Measurements from ENCODE around the gene DDX1. TPM values are rescaled to one million over a fixed set of nuclear protein-coding genes. Genes with fewer than 3 reads are reported as not detected.

Gene DDX1
- total and polyA plus RNA-seq, 10 of the 15 experiments (the other 5 are each of a cell fraction or from before 2014, with no cell fraction given): 53.2 to 134 (median 85.6) TPM

DNA sequence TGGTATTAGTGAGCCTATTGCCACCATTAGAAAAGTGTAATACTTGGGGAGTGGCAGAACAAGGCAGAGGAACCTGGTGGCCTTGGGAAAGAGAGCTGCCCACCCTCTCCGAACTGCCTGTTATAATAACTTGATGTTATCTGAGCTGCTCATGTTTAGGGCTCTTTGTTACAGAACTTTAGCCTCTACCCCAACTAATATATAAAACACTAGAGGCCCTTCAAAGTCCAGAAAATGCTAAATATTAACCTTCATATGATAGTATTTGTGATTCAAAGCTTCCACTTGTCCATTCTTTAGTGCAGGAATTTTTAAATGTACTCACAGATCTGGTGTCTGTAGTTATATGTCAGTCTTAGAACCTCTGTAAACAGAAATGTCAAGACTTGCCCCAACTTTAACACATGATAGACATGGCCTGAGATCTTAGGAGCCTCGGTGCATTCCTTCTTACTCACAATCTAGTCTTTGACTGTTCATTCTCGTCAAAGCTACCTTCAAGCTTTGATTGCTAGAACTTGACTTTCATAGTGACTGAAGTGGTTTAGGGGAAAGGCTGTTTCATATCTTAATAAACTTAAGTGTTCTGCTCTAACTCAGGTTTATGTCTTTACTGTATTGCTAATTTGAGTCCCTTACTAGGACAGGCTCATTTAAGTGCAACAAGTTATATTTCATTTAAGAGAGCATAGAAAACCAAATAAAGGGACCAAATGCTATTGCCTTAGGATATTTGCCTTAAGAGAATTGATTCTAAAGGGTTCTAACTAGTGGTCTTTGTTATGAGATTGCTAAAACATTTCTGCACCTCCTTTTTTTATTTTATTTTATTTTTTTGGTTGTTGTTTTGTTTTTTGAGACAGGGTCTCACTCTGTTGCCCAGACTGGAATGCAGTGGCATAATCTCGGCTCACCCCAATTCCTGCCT, 41.6 kb downstream of the DDX1 start:
- FAIRE-seq: no peak
- Histone ChIP-seq H3K27ac (ENCODE audit: control insufficient read depth, insufficient read depth) (no peak overlapping the region), H3K4me3 (no peak overlapping the region), H3K79me2 (ENCODE audit: control insufficient read depth, insufficient read depth, low read length) (no peaks in the 10 kb centered on the region), H3K9me3 (replicated peaks; ENCODE audit: control insufficient read depth, insufficient read depth, low read length) (no peaks in the 10 kb centered on the region), H3K4me2 (ENCODE audit: control insufficient read depth, insufficient read depth) (no peak overlapping the region), H4K20me1 (ENCODE audit: control insufficient read depth, insufficient read depth) (no peaks in the 10 kb centered on the region), H3K9ac (ENCODE audit: control insufficient read depth, insufficient read depth, low read length) (no peak overlapping the region), H3K4me1 (ENCODE audit: control insufficient read depth, insufficient read depth, low read length) (no peaks in the 10 kb centered on the region), H2AFZ (ENCODE audit: control insufficient read depth, low read depth, low read length) (no peak overlapping the region), H3K36me3 (ENCODE audit: control insufficient read depth in 2 of 2, insufficient read depth in 2 of 2, low read length in 1 of 2) (peaks cover 6 to 32% of the 10 kb centered on the region in 2 experiments), H3K27me3 (replicated peaks in 1 of 2; ENCODE audit: control insufficient read depth in 2 of 2, insufficient read depth in 2 of 2, low read length in 1 of 2) (no peaks in the 10 kb centered on the region)
- SMC1A ChIA-PET (ENCODE audit: uncharacterized antibody, unreplicated experiment): no interaction called here
- WGBS (ENCODE audit: insufficient coverage, insufficient replicate concordance, low lambda C conversion rate, missing lambda C conversion rate): 69% methylated on average over 4 of the region's 4 CpGs
- in situ Hi-C loops (cut with MboI) (loop anchor here (10.0 kb wide), 1 partner anchor 651 kb away; no protein-coding TSS in a partner anchor), intact Hi-C loops (cut with micrococcal nuclease; ENCODE audit: unreplicated experiment) (no loop called here)
- CTCF ChIA-PET: no interaction called here
- no peak for ATAC-seq
- TF ChIP-seq MEF2A (IDR thresholded peaks at IDR 0.05; ENCODE audit: insufficient read depth, low read depth, low read length) (no peak), SREBF2 (IDR thresholded peaks at IDR 0.05; ENCODE audit: low read length) (no peak), SMC3 (IDR thresholded peaks at IDR 0.05; ENCODE audit: borderline replicate concordance, low read length) (no peak), RCOR1 (conservative IDR thresholded peaks at IDR 0.05; ENCODE audit: low read depth, low read length) (no peak), POLR2A (IDR thresholded peaks at IDR 0.05; ENCODE audit: low read depth, low read length) (no peak), SUPT20H (IDR thresholded peaks at IDR 0.05; ENCODE audit: borderline replicate concordance, control insufficient read depth, low read depth, low read length) (no peak)
- TF ChIP-seq, protein P1, sequence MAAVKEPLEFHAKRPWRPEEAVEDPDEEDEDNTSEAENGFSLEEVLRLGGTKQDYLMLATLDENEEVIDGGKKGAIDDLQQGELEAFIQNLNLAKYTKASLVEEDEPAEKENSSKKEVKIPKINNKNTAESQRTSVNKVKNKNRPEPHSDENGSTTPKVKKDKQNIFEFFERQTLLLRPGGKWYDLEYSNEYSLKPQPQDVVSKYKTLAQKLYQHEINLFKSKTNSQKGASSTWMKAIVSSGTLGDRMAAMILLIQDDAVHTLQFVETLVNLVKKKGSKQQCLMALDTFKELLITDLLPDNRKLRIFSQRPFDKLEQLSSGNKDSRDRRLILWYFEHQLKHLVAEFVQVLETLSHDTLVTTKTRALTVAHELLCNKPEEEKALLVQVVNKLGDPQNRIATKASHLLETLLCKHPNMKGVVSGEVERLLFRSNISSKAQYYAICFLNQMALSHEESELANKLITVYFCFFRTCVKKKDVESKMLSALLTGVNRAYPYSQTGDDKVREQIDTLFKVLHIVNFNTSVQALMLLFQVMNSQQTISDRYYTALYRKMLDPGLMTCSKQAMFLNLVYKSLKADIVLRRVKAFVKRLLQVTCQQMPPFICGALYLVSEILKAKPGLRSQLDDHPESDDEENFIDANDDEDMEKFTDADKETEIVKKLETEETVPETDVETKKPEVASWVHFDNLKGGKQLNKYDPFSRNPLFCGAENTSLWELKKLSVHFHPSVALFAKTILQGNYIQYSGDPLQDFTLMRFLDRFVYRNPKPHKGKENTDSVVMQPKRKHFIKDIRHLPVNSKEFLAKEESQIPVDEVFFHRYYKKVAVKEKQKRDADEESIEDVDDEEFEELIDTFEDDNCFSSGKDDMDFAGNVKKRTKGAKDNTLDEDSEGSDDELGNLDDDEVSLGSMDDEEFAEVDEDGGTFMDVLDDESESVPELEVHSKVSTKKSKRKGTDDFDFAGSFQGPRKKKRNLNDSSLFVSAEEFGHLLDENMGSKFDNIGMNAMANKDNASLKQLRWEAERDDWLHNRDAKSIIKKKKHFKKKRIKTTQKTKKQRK (IDR thresholded peaks at IDR 0.05; ENCODE audit: low read depth, low read length): no peak
- no peak for DNase-seq (ENCODE audit: low read depth, low spot score)
- POLR2A ChIA-PET: no interaction called here
- BruUV-seq (replicated peaks): TSS peak; percentile 8
- RAD21 ChIA-PET (ENCODE audit: unreplicated experiment): no interaction called here
